DMS 273 (cell line): ENCODE results near the gene PLCXD1.
"Not testable (repeated sequence)": the region's sequence is repeated elsewhere in the genome, so short reads cannot be mapped to it uniquely, and the experiment has no call there.

Experiments
- DNase-seq: peaks from one replicate; lab custom pipeline; 2025; ENCODE audit not compliant: unreplicated experiment; lab: John Stamatoyannopoulos, UW

The PLCXD1 gene

DNA sequence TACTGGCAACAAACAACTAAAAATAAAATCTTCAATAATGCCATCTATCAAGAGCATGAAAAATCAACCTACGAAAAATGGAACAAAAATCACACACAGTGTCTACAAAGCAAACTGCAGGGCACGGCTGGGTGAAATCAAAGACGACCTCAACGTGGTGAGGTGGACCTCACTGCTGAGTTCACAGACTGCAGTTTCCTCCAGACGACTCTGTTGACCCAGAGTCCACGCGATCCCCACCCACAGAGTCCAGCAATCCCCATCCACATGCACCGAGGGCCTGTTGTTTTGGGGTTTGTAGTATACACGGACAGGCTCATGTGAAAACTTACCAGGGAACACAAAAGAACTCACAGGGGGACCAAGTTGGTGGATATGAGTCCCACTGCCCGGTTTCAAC is 68.5 kb downstream of the PLCXD1 start:
- DNase-seq: no peak

DNA sequence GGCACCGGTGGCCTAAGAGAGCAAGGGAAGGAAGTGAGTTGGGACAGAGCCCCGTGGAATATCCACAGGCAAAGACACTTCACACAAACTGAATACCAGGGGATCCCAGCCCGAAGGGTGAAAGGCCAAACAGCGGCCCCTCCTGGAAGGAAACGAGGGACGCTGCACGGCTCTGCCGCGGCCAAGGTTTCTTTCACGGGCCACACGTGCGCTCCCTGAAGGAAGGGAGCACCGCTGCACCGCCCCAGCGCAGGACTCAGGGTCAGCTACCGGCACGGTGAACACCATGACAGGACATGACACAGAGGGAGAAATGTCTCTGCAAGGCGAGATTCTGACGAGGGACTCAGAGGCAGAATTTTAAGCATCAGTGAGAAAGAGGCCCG is 69.0 kb downstream of the PLCXD1 start:
- DNase-seq: no peak

DNA sequence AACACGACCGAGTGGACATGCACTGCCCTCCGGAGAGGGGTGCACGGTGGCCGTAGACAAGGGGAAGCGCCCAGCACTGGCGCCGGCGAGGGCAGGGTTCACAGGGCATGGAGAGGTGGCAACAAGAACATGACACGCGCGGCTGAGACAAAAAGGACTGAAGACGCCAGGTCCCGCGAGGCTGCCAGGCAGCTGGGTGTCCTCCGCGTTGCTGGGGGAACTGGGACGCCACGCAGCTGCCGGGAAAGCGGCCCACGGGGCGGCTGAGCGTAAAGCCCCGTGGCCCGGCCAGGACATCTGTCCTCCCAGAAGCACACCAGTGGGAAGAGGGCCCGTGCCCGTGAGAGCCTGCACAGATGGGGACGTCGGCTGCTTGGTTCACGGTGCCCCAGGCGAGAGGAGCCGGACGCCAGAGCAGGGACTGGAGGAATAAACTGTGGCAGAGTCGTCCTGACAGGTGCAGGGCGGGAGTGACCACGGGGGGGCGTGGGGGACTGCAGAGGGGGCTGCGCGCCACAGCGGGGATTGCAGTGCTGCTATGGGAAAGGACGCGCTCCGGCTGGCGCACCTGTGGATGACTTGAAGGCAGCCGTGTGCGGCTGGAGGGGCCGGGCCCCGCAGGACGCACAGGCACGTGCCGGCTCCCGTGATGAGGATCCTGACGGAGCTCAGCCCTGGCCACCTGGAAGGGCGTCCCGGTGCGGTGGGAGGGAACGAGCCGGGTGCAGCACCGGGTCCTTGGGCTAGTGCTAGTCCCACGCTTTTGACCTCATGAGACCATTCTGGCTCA is 69.5 kb downstream of the PLCXD1 start:
- no peak for DNase-seq

DNA sequence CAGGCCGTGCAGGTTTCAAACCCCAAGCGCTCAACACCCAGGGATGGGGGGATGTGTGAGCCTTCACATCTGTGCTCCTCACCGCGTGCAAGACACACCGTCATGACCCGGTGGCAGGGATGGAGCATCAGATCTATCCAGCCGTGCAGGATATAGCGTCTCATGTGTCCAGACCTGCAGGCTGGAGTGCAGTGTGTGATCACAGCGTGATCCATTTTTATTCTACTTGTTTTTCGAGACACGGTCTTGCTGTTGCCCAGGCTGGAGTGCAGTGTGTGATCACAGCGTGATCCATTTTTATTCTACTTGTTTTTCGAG is 70.1 kb downstream of the PLCXD1 start:
- DNase-seq: not testable (repeated sequence)

DNA sequence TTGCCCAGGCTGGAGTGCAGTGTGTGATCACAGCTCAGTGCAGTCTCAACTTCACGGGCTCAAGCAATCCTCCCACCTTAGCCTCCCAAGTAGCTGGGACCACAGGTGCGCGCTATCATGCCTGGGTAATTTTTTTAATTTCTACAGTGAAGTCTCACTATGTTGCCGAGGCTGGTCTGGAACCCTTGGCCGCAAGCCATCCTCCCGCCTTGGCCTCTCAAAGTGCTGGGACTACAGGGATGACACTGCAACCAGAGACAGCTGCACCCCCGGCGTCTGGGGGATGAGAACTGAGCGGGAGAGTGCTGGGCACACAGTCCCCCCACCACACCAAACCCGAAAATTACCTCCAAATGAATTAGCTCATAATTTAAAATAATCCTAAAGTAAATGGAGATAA is 70.6 kb downstream of the PLCXD1 start:
- DNase-seq: no peak

DNA sequence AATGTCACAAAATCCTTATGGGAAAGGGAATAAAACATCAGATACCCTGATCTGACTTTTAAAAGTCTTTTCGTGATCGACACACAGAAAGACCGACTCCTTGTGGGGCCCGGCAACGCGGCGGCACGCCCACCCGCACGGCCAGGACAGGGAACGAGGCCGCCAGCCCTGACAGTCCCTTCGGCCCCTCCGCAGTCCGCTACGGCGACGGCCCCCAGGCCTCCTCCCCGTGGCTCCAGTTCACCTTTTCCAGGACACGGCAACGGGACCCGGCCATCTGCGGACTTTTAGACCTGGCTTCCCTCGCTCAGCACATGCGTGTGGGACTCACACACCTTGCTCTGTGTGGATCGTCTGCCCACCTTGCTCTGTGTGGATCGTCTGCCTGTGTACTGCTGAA is 71.0 kb downstream of the PLCXD1 start:
- DNase-seq: no peak

DNA sequence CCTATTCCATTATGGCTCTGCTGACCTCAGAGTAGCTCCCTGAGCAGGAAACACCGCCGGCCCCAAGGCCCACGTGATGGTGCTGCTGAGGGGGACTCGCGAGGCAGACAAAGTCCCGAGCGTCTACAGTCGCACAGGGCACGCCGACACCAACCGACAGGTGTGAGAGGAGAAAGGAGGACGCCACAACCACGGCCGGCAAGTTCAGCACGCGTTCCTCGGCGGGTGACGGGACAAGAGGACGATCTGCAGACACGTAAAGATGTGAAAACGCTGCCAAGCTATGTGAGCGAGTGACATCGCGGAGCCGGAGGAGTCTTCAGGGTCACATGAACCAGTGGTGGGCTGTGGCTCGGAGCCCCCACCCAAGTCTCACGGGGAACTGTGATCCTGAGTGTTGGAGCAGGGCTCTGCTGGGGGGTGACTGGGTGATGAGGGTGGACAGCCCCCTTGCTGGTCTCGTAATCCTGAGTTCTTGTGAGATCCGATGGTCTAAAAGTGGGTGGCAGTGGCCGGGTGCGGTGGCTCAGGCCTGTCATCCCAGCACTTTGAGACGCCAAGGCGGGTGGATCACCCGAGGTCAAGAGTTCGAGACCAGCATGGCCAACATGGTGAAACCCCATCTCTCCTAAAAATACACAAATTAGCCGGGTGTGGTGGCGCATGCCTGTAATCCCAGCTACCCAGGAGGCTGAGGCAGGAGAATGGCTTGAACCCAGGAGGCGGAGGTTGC is 71.6 kb downstream of the PLCXD1 start:
- no peak for DNase-seq
